PFSK-1 (cell line): ENCODE data around the gene SAMD4A.

Source experiments
- FOXP2 ChIP-seq: optimal IDR thresholded peaks from 2 replicates; pipeline ENCODE3; 2011; ENCODE audit warnings: borderline replicate concordance, control low read depth, inconsistent platforms; ENCODE audit not compliant: insufficient read depth; ENCODE audit errors: extremely low read length, extremely low read depth
- POLR2AphosphoS5 ChIP-seq: IDR thresholded peaks from 2 replicates; pipeline ENCODE4 v1.6.1; 2012; ENCODE audit warnings: low read depth, mild to moderate bottlenecking, control low read depth, low read length, moderate library complexity
- SIN3A ChIP-seq: IDR thresholded peaks from 2 replicates; pipeline ENCODE4 v1.6.1; 2012; ENCODE audit warnings: mild to moderate bottlenecking, low read length, moderate library complexity, borderline replicate concordance; ENCODE audit not compliant: insufficient read depth
- TAF1 ChIP-seq: IDR thresholded peaks from 2 replicates; pipeline ENCODE4 v1.6.1; 2012; ENCODE audit warnings: low read length, control low read depth, borderline replicate concordance; ENCODE audit not compliant: insufficient read depth
- TF ChIP-seq, protein P1 (sequence below), 2 experiments: IDR thresholded peaks; 2 replicates each; pipeline versions ENCODE4 v1.6.1 to v1.8.0; 2011 to 2012; ENCODE audit warnings: low read depth in 2 of 2, low read length in 2 of 2, control low read depth in 1 of 2, inconsistent platforms in 1 of 2, mild to moderate bottlenecking in 1 of 2, moderate library complexity in 1 of 2; ENCODE audit not compliant: insufficient read depth in 1 of 2

The SAMD4A gene

DNA sequence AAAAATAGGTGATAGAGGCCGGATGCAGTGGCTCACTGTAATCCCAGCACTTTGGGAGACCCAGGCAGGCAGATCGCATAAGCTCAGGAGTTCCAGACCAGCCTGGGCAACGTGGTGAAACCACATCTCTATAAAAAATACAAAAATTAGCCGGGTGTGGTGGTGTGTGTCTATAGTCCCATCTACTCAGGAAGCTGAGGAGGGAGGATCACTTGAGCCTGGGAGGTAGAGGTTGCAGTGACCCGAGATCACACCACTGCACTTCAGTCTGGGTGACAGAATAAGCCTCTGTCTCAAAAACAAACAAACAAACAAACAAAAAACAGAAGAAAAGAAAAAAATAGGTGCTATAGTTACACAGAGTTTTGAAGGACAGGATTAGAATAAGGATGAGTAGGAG, 142.1 kb downstream of the SAMD4A start:
- TF ChIP-seq, protein P1, sequence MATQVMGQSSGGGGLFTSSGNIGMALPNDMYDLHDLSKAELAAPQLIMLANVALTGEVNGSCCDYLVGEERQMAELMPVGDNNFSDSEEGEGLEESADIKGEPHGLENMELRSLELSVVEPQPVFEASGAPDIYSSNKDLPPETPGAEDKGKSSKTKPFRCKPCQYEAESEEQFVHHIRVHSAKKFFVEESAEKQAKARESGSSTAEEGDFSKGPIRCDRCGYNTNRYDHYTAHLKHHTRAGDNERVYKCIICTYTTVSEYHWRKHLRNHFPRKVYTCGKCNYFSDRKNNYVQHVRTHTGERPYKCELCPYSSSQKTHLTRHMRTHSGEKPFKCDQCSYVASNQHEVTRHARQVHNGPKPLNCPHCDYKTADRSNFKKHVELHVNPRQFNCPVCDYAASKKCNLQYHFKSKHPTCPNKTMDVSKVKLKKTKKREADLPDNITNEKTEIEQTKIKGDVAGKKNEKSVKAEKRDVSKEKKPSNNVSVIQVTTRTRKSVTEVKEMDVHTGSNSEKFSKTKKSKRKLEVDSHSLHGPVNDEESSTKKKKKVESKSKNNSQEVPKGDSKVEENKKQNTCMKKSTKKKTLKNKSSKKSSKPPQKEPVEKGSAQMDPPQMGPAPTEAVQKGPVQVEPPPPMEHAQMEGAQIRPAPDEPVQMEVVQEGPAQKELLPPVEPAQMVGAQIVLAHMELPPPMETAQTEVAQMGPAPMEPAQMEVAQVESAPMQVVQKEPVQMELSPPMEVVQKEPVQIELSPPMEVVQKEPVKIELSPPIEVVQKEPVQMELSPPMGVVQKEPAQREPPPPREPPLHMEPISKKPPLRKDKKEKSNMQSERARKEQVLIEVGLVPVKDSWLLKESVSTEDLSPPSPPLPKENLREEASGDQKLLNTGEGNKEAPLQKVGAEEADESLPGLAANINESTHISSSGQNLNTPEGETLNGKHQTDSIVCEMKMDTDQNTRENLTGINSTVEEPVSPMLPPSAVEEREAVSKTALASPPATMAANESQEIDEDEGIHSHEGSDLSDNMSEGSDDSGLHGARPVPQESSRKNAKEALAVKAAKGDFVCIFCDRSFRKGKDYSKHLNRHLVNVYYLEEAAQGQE (IDR thresholded peaks at IDR 0.05; ENCODE audit: insufficient read depth in 1 of 2, low read depth in 2 of 2, low read length in 2 of 2), result no peak
- TF ChIP-seq TAF1, result no peak
- no peak for TF ChIP-seq FOXP2
- TF ChIP-seq SIN3A, result no peak
- TF ChIP-seq POLR2AphosphoS5, result no peak

DNA sequence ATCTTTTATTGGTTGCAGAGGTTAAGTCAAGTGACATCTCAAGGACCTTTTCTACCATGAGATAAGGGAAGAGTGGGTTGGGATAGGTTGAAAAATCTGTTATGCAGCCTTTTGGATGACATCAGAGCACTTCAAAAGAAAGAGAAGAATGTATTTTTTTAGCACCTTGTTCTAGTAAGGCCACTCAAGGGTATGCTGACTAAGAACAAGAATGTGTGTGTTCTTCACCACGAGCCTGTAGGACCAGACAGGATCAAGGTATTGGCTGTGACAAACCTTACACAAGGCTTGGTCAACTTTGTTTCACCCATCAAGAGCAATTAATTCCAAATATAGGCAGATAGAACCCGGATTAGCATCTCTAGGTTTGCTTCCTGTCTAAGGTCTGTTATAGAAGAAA, 142.5 kb downstream of the SAMD4A start:
- TF ChIP-seq, protein P1 (IDR thresholded peaks at IDR 0.05; ENCODE audit: insufficient read depth in 1 of 2, low read depth in 2 of 2, low read length in 2 of 2), result no peak
- TF ChIP-seq POLR2AphosphoS5 (no peak), TAF1 (no peak), SIN3A (no peak), FOXP2 (no peak)

DNA sequence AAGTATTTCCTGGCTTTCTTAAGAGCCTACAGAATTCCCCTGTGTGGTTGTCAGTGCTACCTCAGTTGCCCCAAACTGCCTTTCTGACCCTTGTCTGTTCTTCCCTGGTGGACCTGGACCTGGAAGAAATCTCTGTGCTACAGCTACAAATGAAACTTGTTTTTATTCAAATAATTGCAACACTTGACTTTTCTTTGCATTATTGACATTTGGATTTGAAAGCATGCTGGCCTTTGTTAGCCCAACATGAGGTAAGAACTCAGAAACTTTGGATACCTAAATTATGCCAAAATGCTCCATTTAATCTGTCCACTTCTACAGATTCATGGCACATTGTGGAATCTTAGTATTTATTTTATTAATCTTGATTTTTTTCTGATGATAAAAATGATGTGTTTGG, 142.9 kb downstream of the SAMD4A start:
- TF ChIP-seq, protein P1 (IDR thresholded peaks at IDR 0.05; ENCODE audit: insufficient read depth in 1 of 2, low read depth in 2 of 2, low read length in 2 of 2), result no peak
- no peak for TF ChIP-seq SIN3A
- TF ChIP-seq TAF1, result no peak
- TF ChIP-seq POLR2AphosphoS5, result no peak
- TF ChIP-seq FOXP2, result no peak

DNA sequence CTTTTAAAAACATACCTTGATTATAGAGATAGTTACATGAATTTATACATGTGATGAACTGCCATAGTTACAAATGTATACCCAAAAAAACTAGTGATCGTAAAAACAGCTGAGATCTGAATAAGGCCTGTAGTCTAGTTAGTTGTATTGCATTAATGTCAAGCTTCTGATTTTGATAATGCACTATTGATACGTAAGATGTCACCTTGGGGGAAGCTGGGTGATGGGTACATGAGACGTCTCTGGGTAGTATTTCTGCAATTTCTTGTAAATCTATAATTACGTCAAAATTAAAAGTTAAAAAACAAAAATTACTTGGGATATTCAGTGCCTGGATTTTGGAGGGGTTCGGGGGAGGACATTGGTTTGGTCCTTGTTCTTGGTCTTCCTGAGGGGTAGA, 144.4 kb downstream of the SAMD4A start:
- TF ChIP-seq TAF1, result no peak

DNA sequence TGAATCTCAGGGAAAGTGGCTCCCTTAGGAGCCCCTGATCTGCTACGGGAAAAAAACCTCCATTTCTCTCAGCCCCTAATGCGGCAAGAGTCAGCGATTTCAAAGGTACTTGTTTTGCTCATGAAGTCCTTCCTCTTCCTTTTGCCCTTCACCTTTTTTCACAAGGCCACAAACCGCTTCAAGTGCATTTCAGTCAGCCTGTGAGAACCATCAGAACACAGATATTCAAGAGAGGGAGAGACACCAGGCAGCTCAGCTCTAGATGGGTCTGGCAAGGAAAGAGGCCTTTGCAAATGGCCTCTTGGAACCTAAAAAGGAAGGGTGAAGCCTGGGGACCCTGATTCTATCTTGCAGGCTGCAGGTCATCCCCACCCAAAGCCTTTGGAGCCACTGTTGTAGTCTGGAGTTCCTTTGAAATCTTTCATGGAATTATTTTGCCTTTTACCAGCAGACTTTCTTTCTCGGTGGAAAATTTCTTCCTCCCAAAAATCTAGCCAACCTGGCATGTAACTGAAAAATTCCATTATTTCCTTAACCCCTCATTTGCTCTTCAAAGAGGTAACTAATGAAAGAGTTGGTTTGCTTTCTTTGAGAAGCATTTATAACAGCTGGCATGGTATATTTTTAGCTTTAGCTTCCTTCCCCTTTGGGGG, 145.0 kb downstream of the SAMD4A start:
- TF ChIP-seq POLR2AphosphoS5 (no peak), TAF1 (no peak), FOXP2 (no peak), SIN3A (no peak)
- TF ChIP-seq, protein P1 (IDR thresholded peaks at IDR 0.05; ENCODE audit: insufficient read depth in 1 of 2, low read depth in 2 of 2, low read length in 2 of 2), result no peak
